NB4 (cell line): ENCODE results near the gene MTMR10.

ENCODE experiments used
- MYC ChIP-seq: IDR thresholded peaks from 2 replicates; pipeline ENCODE4 v1.6.1; 2011; ENCODE audit warnings: low read depth, low read length
- POLR2A ChIP-seq: IDR thresholded peaks from 2 replicates; pipeline ENCODE4 v1.6.1; 2011; ENCODE audit warnings: mild to moderate bottlenecking; ENCODE audit not compliant: insufficient read length; ENCODE audit errors: extremely low read depth
- TF ChIP-seq, protein P1 (sequence below): IDR thresholded peaks from one replicate; pipeline ENCODE4 v1.5.1; 2012; ENCODE audit warnings: low read depth, low read length
- TF ChIP-seq, protein P2 (sequence below): IDR thresholded peaks from 2 replicates; pipeline ENCODE4 v1.6.1; 2011; ENCODE audit warnings: low read depth, low read length

DNA sequence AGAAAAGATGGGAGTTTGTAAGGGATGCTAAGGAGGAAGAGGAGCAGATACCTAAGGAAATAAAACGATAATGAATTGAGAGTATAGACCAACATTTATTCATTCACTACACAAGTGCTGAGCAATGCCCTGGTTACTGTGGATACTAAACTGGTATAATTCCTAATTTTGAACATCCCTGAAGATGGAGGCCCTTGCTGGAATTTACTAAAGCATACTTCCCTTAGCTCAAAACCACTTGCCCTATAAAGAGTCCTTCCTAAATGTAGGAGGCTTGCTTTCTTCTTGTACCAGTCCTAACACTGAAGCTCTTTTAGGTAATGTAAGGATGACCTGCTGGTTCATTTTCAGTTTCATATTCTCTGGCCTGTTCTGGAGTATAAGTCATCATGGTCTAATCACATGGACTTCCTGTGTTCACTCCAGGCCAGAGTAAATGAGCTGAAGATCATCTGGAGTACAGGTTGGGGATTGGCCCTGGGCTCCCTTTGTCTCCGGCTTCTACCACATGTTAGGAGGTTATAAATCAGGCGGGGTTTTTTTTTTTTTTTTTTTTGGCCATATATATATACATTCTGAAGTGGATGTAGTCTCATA, 40.1 kb upstream of the MTMR10 start:
- TF ChIP-seq POLR2A (no peak), MYC (no peak)
- TF ChIP-seq, protein P1, sequence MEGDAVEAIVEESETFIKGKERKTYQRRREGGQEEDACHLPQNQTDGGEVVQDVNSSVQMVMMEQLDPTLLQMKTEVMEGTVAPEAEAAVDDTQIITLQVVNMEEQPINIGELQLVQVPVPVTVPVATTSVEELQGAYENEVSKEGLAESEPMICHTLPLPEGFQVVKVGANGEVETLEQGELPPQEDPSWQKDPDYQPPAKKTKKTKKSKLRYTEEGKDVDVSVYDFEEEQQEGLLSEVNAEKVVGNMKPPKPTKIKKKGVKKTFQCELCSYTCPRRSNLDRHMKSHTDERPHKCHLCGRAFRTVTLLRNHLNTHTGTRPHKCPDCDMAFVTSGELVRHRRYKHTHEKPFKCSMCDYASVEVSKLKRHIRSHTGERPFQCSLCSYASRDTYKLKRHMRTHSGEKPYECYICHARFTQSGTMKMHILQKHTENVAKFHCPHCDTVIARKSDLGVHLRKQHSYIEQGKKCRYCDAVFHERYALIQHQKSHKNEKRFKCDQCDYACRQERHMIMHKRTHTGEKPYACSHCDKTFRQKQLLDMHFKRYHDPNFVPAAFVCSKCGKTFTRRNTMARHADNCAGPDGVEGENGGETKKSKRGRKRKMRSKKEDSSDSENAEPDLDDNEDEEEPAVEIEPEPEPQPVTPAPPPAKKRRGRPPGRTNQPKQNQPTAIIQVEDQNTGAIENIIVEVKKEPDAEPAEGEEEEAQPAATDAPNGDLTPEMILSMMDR, result no peak
- TF ChIP-seq, protein P2, sequence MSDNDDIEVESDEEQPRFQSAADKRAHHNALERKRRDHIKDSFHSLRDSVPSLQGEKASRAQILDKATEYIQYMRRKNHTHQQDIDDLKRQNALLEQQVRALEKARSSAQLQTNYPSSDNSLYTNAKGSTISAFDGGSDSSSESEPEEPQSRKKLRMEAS, result no peak
